Natural killer cell (primary cell): ENCODE data around the gene AGL. TPM values are rescaled to one million over a fixed set of nuclear protein-coding genes. Genes with fewer than 3 reads are reported as not detected.

Experiments
- ATAC-seq, 3 donors: fragments of 150-1000 bp in 2 of 3; fragments of 200-7000 bp in 1 of 3; cut with Tn5 transposase; 1 replicate in 1 of 3; 2 replicates in 2 of 3; pipeline ENCODE4 v1.10.0; 2021; ENCODE audit warnings: mild to moderate bottlenecking in 2 of 3, moderate library complexity in 2 of 3
- DNase-seq, 2 donors: peaks; one replicate each; pipeline versions ENCODE4 v3.0.0 to v3.0.0-alpha.2; 2013 to 2021; ENCODE audit warnings: mixed read lengths in 1 of 2
- H3K27ac ChIP-seq: one replicate; pipeline ENCODE4 v1.5.1; 2013; ENCODE audit warnings: mild to moderate bottlenecking, low read length
- H3K27me3 ChIP-seq: one replicate; pipeline ENCODE4 v1.6.1; 2013; ENCODE audit warnings: low read length; ENCODE audit not compliant: control insufficient read depth, insufficient read depth
- H3K36me3 ChIP-seq: one replicate; pipeline ENCODE4 v1.6.1; 2013; ENCODE audit warnings: low read length; ENCODE audit not compliant: control insufficient read depth, insufficient read depth
- H3K4me1 ChIP-seq: one replicate; pipeline ENCODE4 v1.6.1; 2013; ENCODE audit warnings: low read length; ENCODE audit not compliant: control insufficient read depth, insufficient read depth
- H3K4me3 ChIP-seq: one replicate; pipeline ENCODE4 v1.5.1; 2013; ENCODE audit warnings: low read length
- H3K9me3 ChIP-seq: one replicate; pipeline ENCODE4 v1.6.1; 2013; ENCODE audit warnings: low read length; ENCODE audit not compliant: control insufficient read depth, insufficient read depth
- H3K27ac Mint-ChIP-seq, 2 donors: one replicate each; pipeline ENCODE4 v1.8.0; 2022; ENCODE audit warnings: mild to moderate bottlenecking in 2 of 2, mixed read lengths in 2 of 2, moderate library complexity in 1 of 2
- H3K27me3 Mint-ChIP-seq, 2 donors: one replicate each; pipeline ENCODE4 v1.8.0; 2022; ENCODE audit warnings: low read depth in 2 of 2, mixed read lengths in 2 of 2
- H3K36me3 Mint-ChIP-seq: one replicate; pipeline ENCODE4 v1.8.0; 2022; ENCODE audit warnings: mixed read lengths
- H3K4me1 Mint-ChIP-seq, 2 donors: one replicate each; pipeline ENCODE4 v1.8.0; 2022; ENCODE audit warnings: mixed read lengths in 2 of 2
- H3K4me3 Mint-ChIP-seq: one replicate; pipeline ENCODE4 v1.8.0; 2022; ENCODE audit warnings: mild to moderate bottlenecking, moderate library complexity, mixed read lengths
- H3K9me3 Mint-ChIP-seq, 2 donors: one replicate each; pipeline ENCODE4 v1.8.0; 2022; ENCODE audit warnings: mixed read lengths in 2 of 2
- WGBS: methylation state at CpG from one replicate; pipeline ENCODE4 v1.1.7; 2013; ENCODE audit warnings: missing lambda C conversion rate; ENCODE audit not compliant: insufficient coverage; 5-methylcytosine and 5-hydroxymethylcytosine counted together
- intact Hi-C: fragments of 100-400 bp; cut with micrococcal nuclease; formaldehyde crosslinking; loops from one replicate; pipeline ENCODE4 v1.14.2; 2022
- total RNA-seq, 4 donors: library from RNA; stranded (reverse); fragments of 120-200 nt in 1 of 4; gene quantifications; one replicate each; pipeline versions ENCODE4 v1.2.3 to v1.2.4, GENCODE V29; 2013 to 2022
- TF ChIP-seq, protein P1 (sequence below): fragments of 200-600 bp; IDR thresholded peaks from one replicate; pipeline ENCODE4 v1.8.0; 2022; ENCODE audit warnings: antibody characterized with exemption

The AGL gene
- total RNA-seq, result 10 to 100 TPM; 13.5 to 19.4 (median 15.3) TPM
- total RNA-seq (2013), result 22.8 TPM

DNA sequence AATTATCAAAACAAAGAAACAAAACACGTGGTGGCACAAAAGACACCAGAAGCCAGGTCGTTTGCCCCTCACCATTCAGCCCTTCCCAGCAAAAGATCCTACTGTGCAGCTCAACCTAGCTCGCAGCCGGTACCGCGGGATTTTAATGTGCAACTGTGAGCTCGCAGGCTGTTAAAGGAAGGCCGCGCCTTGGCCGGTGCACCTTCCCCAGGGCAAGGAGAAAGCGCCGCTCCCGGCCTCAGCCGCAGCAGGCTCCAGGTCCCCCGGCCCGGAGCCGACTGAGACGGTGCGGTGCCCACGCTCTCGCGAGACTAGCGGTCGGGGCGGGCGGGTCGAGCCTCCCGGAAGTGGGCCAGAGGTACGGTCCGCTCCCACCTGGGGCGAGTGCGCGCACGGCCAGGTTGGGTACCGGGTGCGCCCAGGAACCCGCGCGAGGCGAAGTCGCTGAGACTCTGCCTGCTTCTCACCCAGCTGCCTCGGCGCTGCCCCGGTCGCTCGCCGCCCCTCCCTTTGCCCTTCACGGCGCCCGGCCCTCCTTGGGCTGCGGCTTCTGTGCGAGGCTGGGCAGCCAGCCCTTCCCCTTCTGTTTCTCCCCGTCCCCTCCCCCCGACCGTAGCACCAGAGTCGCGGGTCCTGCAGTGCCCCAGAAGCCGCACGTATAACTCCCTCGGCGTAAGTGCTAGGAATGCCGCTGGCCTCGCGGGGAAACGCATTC is at the start of gene AGL:
TSS of gene AGL (plus strand) at position 618 of the 715 bp plus-strand sequence. CDS start 682 bp downstream, outside the sequence.
- H3K9me3 Mint-ChIP-seq, result no peaks in the 10 kb centered on the region
- DNase-seq, result peak; percentile 83 to 92
- H3K27ac Mint-ChIP-seq, result peak within 1 kb of the TSS; percentile 86 to 91
- intact Hi-C loops, result loop anchor here (2.0 to 5.0 kb wide), 2 partner anchors 189 to 282 kb away; partner anchors contain the start of genes SASS6 and TRMT13
- peak; percentile 94 to 96 (median 95) for ATAC-seq
- peaks cover 27 to 28% of the 10 kb centered on the region in 2 donors for H3K4me1 Mint-ChIP-seq
- H3K36me3 Mint-ChIP-seq, result no peaks in the 10 kb centered on the region
- no peaks in the 10 kb centered on the region for H3K36me3 ChIP-seq
- peaks cover 2 to 6% of the 10 kb centered on the region in 2 donors for H3K27me3 Mint-ChIP-seq
- H3K4me3 Mint-ChIP-seq, result peak within 1 kb of the TSS; percentile 97
- H3K9me3 ChIP-seq, result no peaks in the 10 kb centered on the region
- H3K4me1 ChIP-seq, result peaks cover 11% of the 10 kb centered on the region
- peak within 1 kb of the TSS; percentile 59 for H3K4me3 ChIP-seq
- WGBS, result under 1% methylated on average over 65 of the region's 65 CpGs
- H3K27me3 ChIP-seq, result no peaks in the 10 kb centered on the region
- TF ChIP-seq, protein P1, sequence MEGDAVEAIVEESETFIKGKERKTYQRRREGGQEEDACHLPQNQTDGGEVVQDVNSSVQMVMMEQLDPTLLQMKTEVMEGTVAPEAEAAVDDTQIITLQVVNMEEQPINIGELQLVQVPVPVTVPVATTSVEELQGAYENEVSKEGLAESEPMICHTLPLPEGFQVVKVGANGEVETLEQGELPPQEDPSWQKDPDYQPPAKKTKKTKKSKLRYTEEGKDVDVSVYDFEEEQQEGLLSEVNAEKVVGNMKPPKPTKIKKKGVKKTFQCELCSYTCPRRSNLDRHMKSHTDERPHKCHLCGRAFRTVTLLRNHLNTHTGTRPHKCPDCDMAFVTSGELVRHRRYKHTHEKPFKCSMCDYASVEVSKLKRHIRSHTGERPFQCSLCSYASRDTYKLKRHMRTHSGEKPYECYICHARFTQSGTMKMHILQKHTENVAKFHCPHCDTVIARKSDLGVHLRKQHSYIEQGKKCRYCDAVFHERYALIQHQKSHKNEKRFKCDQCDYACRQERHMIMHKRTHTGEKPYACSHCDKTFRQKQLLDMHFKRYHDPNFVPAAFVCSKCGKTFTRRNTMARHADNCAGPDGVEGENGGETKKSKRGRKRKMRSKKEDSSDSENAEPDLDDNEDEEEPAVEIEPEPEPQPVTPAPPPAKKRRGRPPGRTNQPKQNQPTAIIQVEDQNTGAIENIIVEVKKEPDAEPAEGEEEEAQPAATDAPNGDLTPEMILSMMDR, result no peak
- peak within 1 kb of the TSS; percentile 63 for H3K27ac ChIP-seq

DNA sequence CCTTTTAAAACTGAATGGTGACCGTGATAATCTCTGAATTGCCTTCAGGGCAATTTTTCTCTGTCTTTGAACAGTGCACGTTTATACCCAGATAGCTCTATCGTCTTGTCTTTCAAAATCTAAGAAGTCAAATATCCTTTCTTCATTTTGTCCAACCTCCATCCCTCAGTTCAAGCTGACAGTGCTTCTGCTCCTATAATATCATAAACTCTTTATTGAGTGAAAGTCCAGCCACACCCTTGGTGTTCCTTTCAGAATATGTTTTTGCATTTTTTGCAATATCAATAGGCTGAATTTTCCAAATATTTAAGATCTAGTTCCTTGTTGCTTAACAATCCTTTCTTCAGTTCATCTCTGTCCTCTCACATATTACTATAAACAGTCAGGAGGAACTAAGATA is 48.6 kb upstream of the AGL start:
- Histone ChIP-seq H3K4me3 (no peak overlapping the region), H3K27me3 (no peaks in the 10 kb centered on the region), H3K27ac (no peak overlapping the region), H3K9me3 (no peaks in the 10 kb centered on the region), H3K36me3 (no peaks in the 10 kb centered on the region), H3K4me1 (no peaks in the 10 kb centered on the region)
- TF ChIP-seq, protein P1, result no peak
- intact Hi-C loops, result no loop called here
- H3K27me3 Mint-ChIP-seq, result peaks cover 11 to 21% of the 10 kb centered on the region in 2 donors
- no peaks in the 10 kb centered on the region for H3K9me3 Mint-ChIP-seq
- H3K27ac Mint-ChIP-seq, result no peak overlapping the region
- H3K4me3 Mint-ChIP-seq, result no peak overlapping the region
- DNase-seq (no peak), ATAC-seq (no peak)
- 91% methylated on average over 3 of the region's 3 CpGs for WGBS
- no peaks in the 10 kb centered on the region for H3K4me1 Mint-ChIP-seq
- no peaks in the 10 kb centered on the region for H3K36me3 Mint-ChIP-seq

DNA sequence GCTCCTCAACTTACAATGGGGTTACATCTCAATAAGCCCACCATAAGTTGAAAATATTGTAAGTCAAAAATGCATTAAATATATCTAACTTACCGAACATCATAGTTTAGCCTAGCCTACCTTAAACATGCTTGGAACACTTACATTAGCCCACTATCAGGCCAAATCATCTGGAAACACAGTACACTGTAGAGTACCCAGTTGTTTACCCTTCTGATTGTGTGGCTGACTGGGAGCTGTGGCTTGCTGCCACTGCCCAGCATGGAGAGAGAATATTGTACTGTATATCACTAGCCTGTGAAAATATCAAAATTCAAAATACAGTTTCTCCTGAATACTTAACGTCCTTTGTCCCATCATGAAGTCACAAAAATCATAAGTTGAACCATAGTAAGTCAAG is 43.3 kb upstream of the AGL start:
- no peaks in the 10 kb centered on the region for H3K9me3 Mint-ChIP-seq
- no peaks in the 10 kb centered on the region for H3K36me3 Mint-ChIP-seq
- intact Hi-C loops, result no loop called here
- Histone ChIP-seq H3K36me3 (no peaks in the 10 kb centered on the region), H3K27ac (no peak overlapping the region), H3K9me3 (no peaks in the 10 kb centered on the region), H3K27me3 (no peaks in the 10 kb centered on the region), H3K4me1 (no peaks in the 10 kb centered on the region), H3K4me3 (no peak overlapping the region)
- no peaks in the 10 kb centered on the region for H3K4me1 Mint-ChIP-seq
- no peak for ATAC-seq
- TF ChIP-seq, protein P1, result no peak
- peaks cover 4 to 7% of the 10 kb centered on the region in 2 donors for H3K27me3 Mint-ChIP-seq
- no peak for DNase-seq
- H3K27ac Mint-ChIP-seq, result no peak overlapping the region
- no peak overlapping the region for H3K4me3 Mint-ChIP-seq
- whole genome bisulfite sequencing, result 87% methylated on average over 2 of the region's 2 CpGs
